ENCODE results near the gene SMTN. TPM values are rescaled to one million over a fixed set of nuclear protein-coding genes. Genes with fewer than 3 reads are reported as not detected.

The SMTN gene
- total and polyA plus RNA-seq, 10 of the 15 experiments (the other 5 are each of a cell fraction or from before 2014, with no cell fraction given), result 0.92 to 21.9 (median 4.8) TPM

DNA sequence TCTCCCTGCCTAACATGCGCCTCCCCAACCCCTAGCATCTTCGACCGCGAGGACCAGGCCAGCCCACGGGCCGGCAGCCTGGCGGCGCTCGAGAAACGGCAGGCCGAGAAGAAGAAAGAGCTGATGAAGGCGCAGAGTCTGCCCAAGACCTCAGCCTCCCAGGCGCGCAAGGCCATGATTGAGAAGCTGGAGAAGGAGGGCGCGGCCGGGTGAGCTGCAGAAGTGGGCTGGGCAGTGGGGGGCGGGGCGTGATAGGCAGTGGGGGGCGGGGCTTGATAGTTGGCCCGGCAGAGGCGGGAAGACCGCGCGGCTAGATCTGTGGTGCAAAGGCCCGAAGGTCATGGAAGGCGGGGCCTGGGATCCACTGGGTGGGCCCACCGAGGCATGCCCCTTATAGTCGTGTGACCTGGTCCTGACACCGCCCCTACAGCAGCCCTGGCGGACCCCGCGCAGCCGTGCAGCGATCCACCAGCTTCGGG, 17.6 kb downstream of the SMTN start (continued):
- TF ChIP-seq, protein P1, sequence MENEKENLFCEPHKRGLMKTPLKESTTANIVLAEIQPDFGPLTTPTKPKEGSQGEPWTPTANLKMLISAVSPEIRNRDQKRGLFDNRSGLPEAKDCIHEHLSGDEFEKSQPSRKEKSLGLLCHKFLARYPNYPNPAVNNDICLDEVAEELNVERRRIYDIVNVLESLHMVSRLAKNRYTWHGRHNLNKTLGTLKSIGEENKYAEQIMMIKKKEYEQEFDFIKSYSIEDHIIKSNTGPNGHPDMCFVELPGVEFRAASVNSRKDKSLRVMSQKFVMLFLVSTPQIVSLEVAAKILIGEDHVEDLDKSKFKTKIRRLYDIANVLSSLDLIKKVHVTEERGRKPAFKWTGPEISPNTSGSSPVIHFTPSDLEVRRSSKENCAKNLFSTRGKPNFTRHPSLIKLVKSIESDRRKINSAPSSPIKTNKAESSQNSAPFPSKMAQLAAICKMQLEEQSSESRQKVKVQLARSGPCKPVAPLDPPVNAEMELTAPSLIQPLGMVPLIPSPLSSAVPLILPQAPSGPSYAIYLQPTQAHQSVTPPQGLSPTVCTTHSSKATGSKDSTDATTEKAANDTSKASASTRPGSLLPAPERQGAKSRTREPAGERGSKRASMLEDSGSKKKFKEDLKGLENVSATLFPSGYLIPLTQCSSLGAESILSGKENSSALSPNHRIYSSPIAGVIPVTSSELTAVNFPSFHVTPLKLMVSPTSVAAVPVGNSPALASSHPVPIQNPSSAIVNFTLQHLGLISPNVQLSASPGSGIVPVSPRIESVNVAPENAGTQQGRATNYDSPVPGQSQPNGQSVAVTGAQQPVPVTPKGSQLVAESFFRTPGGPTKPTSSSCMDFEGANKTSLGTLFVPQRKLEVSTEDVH (IDR thresholded peaks at IDR 0.05; ENCODE audit: low read depth, partially characterized antibody), result no peak
- no peak for TF ChIP-seq JUNB (IDR thresholded peaks at IDR 0.05)
- TF ChIP-seq, protein P2, sequence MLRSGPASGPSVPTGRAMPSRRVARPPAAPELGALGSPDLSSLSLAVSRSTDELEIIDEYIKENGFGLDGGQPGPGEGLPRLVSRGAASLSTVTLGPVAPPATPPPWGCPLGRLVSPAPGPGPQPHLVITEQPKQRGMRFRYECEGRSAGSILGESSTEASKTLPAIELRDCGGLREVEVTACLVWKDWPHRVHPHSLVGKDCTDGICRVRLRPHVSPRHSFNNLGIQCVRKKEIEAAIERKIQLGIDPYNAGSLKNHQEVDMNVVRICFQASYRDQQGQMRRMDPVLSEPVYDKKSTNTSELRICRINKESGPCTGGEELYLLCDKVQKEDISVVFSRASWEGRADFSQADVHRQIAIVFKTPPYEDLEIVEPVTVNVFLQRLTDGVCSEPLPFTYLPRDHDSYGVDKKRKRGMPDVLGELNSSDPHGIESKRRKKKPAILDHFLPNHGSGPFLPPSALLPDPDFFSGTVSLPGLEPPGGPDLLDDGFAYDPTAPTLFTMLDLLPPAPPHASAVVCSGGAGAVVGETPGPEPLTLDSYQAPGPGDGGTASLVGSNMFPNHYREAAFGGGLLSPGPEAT (IDR thresholded peaks at IDR 0.05; ENCODE audit: low read depth), result no peak
- TF ChIP-seq ZNF207 (IDR thresholded peaks at IDR 0.05; ENCODE audit: borderline replicate concordance), result no peak

GRCh38 chr22:31099386-31099785, 18.3 kb downstream of the SMTN start:
- no TSS peak for BruUV-seq (replicated peaks)
- SMC1A ChIA-PET (ENCODE audit: uncharacterized antibody, unreplicated experiment), result no interaction called here
- H3K36me3 ChIP-seq (ENCODE audit: control insufficient read depth in 2 of 2, insufficient read depth in 2 of 2, low read length in 1 of 2), result no peaks in the 10 kb centered on the region; a peak in 1 of 4 replicates
- TF ChIP-seq NFYB (IDR thresholded peaks at IDR 0.05; ENCODE audit: insufficient read depth, low read depth, low read length) (no peak), MTA3 (IDR thresholded peaks at IDR 0.05; ENCODE audit: borderline replicate concordance, low read length) (no peak), IRF4 (IDR thresholded peaks at IDR 0.05; ENCODE audit: low read depth, low read length) (no peak), HCFC1 (IDR thresholded peaks at IDR 0.05; ENCODE audit: low read length) (no peak), ZBTB40 (IDR thresholded peaks at IDR 0.05; ENCODE audit: borderline replicate concordance) (no peak), KDM1A (IDR thresholded peaks at IDR 0.05; ENCODE audit: borderline replicate concordance) (no peak)
- TF ChIP-seq, protein P3, sequence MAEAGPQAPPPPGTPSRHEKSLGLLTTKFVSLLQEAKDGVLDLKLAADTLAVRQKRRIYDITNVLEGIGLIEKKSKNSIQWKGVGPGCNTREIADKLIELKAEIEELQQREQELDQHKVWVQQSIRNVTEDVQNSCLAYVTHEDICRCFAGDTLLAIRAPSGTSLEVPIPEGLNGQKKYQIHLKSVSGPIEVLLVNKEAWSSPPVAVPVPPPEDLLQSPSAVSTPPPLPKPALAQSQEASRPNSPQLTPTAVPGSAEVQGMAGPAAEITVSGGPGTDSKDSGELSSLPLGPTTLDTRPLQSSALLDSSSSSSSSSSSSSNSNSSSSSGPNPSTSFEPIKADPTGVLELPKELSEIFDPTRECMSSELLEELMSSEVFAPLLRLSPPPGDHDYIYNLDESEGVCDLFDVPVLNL (IDR thresholded peaks at IDR 0.05; ENCODE audit: low read depth, low read length), result no peak
- TF ChIP-seq, protein P4, sequence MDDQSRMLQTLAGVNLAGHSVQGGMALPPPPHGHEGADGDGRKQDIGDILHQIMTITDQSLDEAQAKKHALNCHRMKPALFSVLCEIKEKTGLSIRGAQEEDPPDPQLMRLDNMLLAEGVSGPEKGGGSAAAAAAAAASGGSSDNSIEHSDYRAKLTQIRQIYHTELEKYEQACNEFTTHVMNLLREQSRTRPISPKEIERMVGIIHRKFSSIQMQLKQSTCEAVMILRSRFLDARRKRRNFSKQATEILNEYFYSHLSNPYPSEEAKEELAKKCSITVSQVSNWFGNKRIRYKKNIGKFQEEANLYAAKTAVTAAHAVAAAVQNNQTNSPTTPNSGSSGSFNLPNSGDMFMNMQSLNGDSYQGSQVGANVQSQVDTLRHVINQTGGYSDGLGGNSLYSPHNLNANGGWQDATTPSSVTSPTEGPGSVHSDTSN (IDR thresholded peaks at IDR 0.05; ENCODE audit: insufficient replicate concordance, low read depth, low read length), result no peak

More at GRCh38 chr22:31099386-31099785, 18.3 kb downstream of the SMTN start:
- H3K4me3 ChIP-seq, result no peak overlapping the region
- H3K27ac ChIP-seq (ENCODE audit: control insufficient read depth, insufficient read depth), result no peak overlapping the region
- no peaks in the 10 kb centered on the region for H3K9me3 ChIP-seq (replicated peaks; ENCODE audit: control insufficient read depth, insufficient read depth, low read length)
- ATAC-seq (no peak), FAIRE-seq (no peak), DNase-seq (ENCODE audit: low read depth, low spot score) (no peak)
- in situ Hi-C loops (cut with MboI), result no loop called here
- RAD21 ChIA-PET (ENCODE audit: unreplicated experiment), result no interaction called here
- CTCF ChIA-PET, result no interaction called here
- no peak overlapping the region for H3K9ac ChIP-seq (ENCODE audit: control insufficient read depth, insufficient read depth, low read length)
- no peaks in the 10 kb centered on the region for H4K20me1 ChIP-seq (ENCODE audit: control insufficient read depth, insufficient read depth)
- POLR2A ChIA-PET, result no interaction called here
- no peaks in the 10 kb centered on the region for H3K79me2 ChIP-seq (ENCODE audit: control insufficient read depth, insufficient read depth, low read length)
- H3K27me3 ChIP-seq (replicated peaks in 1 of 2; ENCODE audit: control insufficient read depth in 2 of 2, insufficient read depth in 2 of 2, low read length in 1 of 2), result no peaks in the 10 kb centered on the region
- H3K4me1 ChIP-seq (ENCODE audit: control insufficient read depth, insufficient read depth, low read length), result no peaks in the 10 kb centered on the region
- no peak overlapping the region for H3K4me2 ChIP-seq (ENCODE audit: control insufficient read depth, insufficient read depth)
- intact Hi-C loops (cut with micrococcal nuclease; ENCODE audit: unreplicated experiment), result no loop called here
- no peak overlapping the region for H2AFZ ChIP-seq (ENCODE audit: control insufficient read depth, low read depth, low read length)
- 90% methylated on average over 6 of the region's 6 CpGs for WGBS (ENCODE audit: insufficient coverage, insufficient replicate concordance, low lambda C conversion rate, missing lambda C conversion rate)
